Raji (cell line): ENCODE data around the gene ASB1.

Experiments
- POLR2A ChIP-seq: IDR thresholded peaks from 2 replicates; pipeline ENCODE4 v1.6.1; 2011; ENCODE audit warnings: low read depth, low read length, control low read depth; ENCODE audit not compliant: insufficient read depth

ASB1 gene

DNA sequence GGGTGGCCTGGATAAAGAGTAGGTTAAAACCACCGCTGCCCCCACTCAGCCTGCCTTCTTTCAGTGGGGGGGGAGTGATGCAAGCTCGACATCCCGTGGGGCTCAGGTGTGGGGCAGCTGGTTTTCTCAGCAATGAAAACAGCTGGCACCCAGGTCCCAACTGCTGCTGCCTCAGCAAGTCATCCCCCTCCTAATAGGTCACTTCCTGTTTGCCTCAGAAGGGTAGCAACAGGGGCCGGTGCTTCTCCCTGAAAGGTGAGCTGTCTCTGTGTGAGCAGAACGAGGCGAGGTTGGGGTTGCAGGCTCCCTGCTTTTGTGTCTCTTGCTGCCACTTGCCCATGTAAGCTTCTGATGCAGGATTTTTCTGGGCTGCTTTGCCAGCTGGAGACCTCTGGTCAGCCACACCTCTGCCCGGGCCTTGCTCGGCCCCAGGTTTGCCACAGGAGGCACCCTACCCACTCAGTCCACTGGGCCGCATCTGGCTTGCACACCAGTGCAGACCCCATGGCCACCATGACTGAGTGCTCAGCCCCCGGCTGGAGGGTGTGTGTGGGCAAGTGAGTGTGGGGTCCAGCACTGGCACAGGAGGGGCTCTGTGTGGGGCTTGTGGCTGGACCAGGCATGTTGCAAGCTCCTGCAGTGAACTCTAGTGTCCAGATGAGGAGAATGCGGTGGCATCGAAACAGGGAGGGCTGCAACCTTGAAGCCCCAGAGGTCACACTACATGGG, 11.5 kb upstream of the ASB1 start:
- no peak for TF ChIP-seq POLR2A

DNA sequence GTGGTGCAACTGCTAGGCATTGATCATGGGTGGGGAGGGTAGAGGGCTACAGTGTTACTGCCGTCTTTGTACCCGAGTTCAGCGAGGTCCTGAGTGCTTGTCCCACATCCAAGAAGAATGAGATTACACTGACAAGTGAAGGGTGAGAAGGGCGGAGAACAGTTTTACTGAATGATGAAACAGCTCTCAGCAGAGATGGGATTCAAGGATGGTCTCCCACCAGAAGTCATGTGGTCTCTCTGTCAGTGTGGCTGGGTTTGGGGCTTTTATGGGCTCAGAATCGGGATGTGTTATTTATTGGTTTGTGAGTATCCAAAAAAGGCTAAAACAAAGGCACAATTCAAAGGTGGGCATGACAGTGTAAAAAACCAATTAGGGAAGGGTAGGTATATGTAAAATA, 10.8 kb upstream of the ASB1 start:
- TF ChIP-seq POLR2A, result no peak

DNA sequence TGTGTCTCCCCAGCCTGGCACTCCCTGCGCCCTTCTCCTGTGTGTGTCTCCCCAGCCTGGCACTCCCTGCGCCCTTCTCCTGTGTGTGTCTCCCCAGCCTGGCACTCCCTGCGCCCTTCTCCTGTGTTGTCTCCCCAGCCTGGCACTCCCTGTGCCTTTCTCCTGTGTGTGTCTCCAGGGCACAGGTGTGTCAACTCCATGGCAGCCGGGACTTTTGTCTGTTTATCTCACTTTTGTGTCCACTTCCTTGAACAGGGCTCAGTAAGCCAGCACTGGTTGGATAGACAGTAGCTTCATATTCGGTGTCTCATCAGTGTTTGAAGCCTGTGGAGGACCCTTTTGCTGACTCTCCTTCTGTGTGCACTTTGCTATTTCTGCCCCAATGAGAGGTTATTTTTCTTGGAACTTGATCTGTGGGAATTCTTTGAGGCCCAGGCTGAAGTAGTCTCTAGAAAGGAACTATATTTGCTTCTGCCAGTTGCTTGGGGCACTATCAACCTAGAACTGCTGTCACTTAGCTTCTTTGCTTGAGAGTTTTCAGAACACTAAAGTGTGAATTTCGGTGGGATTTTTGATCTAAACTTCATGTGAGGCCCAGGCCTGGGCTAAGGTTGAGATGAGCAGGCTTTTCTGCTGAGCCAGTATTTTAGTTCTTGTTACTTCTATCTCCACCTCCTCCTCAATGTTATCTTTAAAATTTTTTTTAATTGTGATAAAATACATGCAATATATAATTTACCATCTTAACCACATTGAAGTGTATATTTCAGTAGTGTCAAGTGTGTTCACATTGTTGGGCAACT, 8.3 kb upstream of the ASB1 start:
- TF ChIP-seq POLR2A, result no peak

DNA sequence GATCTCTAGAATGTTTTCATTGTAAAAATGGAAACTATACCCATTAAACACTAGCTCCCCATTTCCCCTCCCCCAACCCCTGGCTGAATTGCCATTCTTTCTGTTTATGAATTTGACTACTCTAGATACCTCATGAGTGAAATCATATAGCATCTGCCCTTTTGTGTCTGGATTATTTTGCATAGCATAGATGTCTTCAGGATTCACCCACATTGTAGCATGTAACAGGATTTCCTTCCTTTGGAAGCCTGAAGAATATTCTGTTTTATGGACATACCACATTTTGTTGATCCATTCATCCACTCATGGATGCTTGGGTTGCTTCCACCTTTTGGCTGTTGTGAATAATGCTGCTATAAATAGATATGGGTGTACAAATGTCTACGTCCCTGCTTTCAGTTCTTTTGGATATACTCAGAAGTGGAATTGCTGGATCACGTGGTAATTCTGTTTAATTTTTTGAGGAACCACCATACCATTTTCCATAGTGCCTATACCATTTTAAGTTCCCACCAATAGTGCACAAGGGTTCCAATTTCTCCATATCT, 7.7 kb upstream of the ASB1 start:
- no peak for TF ChIP-seq POLR2A

GRCh38 chr2:238420442-238420841, 6.3 kb upstream of the ASB1 start:
- no peak for TF ChIP-seq POLR2A

DNA sequence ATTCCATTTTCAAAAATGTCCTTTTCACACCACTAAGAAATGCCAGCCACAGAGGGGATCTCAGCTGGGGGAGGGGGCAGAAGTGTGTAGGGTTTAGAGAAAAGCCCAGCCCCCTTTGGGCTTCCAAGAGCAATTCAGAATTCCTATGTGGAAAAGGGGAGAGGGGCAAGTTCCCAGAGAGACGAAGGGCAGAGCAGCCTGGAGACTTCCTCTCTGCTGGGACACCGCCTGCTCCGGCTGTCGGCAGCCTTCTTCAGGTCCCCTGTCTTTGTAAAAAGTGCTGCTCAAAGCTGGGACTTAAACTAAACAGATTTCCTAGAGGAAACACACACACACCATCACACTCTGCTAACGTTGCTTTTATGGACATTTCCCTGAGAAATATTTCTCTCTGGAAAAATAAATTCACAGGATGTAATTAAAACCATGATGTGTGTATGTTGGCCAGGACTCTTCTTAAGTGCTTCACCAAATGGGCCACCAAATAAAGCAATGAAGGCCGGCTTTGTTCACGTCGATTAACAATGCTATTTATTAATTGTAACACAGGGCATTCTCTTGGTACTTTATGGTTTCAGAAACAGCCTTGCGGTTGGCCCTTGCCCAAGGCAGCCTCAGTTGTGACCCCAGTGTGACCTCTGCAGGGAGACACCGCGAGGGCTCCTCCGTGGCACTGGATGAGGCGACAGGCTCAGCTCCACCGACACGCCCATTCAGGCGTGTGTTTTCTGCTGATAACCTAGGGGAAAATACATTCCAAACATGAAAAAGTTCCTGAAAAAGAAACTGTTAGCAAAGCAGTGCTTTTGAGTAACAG, 5.6 kb upstream of the ASB1 start:
- no peak for TF ChIP-seq POLR2A

GRCh38 chr2:238421695-238422035, 5.1 kb upstream of the ASB1 start:
- no peak for TF ChIP-seq POLR2A

DNA sequence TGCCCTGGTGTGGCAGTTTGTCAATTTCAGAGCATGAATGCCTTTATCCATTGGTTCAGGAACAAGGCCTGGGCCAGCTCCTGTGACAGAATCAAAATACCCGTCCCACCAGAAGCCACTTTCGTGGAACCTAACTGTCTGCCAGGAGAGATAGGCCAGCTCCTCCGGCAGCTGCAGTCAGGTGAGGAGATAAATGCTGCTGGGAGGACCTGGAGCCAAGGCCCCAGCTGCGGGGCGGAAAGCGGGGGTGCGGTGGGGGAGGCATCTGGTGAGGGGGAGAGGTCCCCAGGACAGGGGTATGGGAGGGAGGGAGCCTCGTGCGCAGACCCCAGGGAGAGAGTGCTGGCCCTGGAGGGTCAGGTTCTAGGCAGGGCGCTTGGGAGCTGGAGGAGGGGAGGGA, 4.4 kb upstream of the ASB1 start:
- TF ChIP-seq POLR2A, result no peak

DNA sequence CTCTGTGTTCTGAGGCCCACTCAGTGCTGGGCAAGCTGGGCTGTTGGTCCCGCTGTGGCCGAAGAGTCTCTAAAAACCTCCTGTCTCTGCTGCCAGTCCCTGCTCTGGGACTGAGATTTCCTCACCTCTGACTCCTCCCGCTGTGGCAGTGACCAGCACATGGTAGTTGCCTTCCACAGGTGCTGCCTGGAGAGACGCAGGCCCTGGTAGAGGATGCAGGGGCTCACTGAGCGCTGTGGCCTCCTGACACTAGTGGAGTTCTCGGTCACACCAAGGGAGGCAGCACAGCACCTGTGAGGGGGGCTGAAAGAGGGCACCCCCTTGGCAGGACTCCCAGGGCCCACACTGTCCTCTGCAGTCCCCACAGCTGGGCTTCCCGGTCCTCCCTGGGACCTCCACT, 3.8 kb upstream of the ASB1 start:
- no peak for TF ChIP-seq POLR2A

GRCh38 chr2:238423561-238424312, 3.0 kb upstream of the ASB1 start:
- no peak for TF ChIP-seq POLR2A

DNA sequence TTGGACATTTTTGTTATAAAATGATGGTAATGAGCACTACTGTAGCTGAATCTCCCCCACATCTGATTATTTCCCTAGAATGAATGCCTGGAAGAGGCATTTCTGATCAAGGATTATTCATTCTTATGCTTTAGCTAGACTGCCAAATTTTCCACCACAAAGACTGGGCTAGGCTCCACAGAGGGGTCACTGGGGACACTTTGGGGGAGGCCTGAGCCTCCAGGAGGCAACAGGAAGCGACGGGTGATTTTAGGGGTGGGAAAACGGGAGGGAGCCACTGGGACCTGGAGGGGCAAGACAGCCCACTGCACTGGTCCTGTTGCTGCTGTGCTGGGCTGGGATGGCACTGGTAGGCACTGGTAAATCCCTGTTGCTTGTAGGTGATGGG, 2.4 kb upstream of the ASB1 start:
- no peak for TF ChIP-seq POLR2A

- no peak for TF ChIP-seq POLR2A
Measured at GRCh38 chr2:238425505-238425978, 1.2 kb upstream of the ASB1 start.

- TF ChIP-seq POLR2A, result no peak
Measured at GRCh38 chr2:238425979-238426567, 654 bp upstream of the ASB1 start.

DNA sequence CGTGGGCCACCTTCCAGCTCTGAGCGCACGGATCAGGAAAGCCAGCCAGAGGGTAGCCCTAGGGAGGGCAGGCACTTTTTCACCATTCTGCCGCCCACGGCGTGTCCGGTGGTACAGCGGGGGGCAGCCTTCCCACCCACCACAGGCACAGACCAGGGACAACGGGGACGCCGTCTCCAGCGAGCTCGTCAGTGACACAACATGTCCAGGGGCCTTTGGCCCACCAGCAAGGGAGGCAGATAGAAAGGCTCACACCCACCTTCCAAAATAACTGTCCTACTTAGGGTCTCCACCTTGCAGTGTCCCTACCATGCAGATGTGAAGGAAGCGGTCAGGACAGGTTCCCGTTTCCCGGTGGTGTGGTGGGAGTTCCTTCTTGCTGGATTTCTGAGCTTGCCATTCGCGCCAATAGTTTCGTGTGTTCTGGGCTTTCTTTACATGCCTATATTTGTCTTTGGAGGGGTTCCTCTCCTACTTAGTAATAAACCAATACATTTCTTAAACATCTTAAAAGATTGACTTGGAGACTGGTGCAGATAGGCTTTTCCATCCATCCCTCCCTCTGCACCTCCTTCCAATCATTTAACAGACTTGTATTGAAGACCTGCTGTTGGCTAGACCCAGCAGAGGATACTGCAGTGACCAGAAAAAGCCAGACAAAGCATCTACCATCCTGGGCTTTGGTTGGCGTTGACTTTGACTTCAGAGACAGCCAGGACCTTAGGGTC, 872 bp downstream of the ASB1 start:
- TF ChIP-seq POLR2A, result no peak
